HL-60 (cell line): ENCODE results near the gene COX4I1.

ENCODE experiments used
- CTCF ChIP-seq: IDR thresholded peaks from one replicate; pipeline ENCODE4 v1.5.1; 2011; ENCODE audit warnings: low read length, control low read depth, inconsistent platforms; ENCODE audit not compliant: insufficient read depth
- REST ChIP-seq: IDR thresholded peaks from 2 replicates; pipeline ENCODE4 v1.6.1; 2012; ENCODE audit warnings: low read depth; ENCODE audit not compliant: insufficient replicate concordance

GRCh38 chr16:85800321-85800669, 800 bp downstream of the COX4I1 start:
- no peak for TF ChIP-seq CTCF
- TF ChIP-seq REST: no peak
